ENCODE results near the gene ASCC3.

DNA sequence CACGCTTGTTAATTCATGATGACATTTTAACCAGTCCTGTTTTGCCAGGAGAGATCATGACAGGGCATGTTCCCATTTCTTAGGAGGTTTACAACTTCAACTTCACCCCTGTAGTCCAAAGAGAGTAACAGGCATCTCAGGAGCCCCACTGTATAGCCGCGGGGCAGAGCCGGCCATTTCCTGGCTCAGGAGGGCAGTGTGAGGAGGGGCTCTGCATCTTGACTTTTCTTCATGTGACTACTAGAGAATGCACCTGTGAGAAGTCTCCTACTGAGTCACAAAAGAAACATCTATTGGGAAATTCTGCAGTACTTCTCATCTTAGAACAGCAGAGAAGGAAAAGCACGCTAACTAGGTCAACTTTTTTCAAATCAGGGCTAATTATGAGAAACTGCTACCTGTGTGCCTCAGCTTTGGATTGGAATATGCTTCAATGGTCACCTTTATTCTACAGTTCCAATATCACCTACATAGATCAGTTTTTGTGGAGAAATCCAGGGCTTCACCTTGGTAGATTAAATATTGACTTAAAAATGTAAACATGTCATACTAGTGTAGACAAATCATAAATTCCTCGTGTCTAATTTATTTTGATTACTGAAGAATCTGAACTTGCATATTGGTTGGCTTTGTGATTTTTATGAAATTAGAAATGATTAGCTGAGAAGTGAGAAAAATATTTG, 387.8 kb downstream of the ASCC3 start:
- TF ChIP-seq, protein P1, sequence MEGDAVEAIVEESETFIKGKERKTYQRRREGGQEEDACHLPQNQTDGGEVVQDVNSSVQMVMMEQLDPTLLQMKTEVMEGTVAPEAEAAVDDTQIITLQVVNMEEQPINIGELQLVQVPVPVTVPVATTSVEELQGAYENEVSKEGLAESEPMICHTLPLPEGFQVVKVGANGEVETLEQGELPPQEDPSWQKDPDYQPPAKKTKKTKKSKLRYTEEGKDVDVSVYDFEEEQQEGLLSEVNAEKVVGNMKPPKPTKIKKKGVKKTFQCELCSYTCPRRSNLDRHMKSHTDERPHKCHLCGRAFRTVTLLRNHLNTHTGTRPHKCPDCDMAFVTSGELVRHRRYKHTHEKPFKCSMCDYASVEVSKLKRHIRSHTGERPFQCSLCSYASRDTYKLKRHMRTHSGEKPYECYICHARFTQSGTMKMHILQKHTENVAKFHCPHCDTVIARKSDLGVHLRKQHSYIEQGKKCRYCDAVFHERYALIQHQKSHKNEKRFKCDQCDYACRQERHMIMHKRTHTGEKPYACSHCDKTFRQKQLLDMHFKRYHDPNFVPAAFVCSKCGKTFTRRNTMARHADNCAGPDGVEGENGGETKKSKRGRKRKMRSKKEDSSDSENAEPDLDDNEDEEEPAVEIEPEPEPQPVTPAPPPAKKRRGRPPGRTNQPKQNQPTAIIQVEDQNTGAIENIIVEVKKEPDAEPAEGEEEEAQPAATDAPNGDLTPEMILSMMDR (IDR thresholded peaks at IDR 0.05; ENCODE audit: poor library complexity) = no peak
- no peak for TF ChIP-seq EZH2 (IDR thresholded peaks at IDR 0.05; ENCODE audit: borderline replicate concordance)

Data from hepatocyte (in vitro differentiated cells).